Vagina (tissue), 2 donors: ENCODE data around the gene MAGOH.

ENCODE experiments used
- POLR2AphosphoS5 ChIP-seq, 2 donors: sonication (generic); formaldehyde crosslinking; IDR thresholded peaks; one replicate each; pipeline ENCODE4 v1.9.0; 2017; ENCODE audit warnings: antibody characterized with exemption in 2 of 2, mild to moderate bottlenecking in 2 of 2, low read depth in 1 of 2; ENCODE audit not compliant: insufficient read depth in 1 of 2
- TF ChIP-seq, protein P1 (sequence below), 3 experiments: fragments of 450-650 bp in 2 of 3; fragments of 200-600 bp in 1 of 3; sonication (generic) in 1 of 3; IDR thresholded peaks; one replicate each; pipeline ENCODE4 v1.5.1; 2017 to 2019; ENCODE audit warnings: antibody characterized with exemption in 3 of 3, mild to moderate bottlenecking in 2 of 3, moderate library complexity in 2 of 3

DNA sequence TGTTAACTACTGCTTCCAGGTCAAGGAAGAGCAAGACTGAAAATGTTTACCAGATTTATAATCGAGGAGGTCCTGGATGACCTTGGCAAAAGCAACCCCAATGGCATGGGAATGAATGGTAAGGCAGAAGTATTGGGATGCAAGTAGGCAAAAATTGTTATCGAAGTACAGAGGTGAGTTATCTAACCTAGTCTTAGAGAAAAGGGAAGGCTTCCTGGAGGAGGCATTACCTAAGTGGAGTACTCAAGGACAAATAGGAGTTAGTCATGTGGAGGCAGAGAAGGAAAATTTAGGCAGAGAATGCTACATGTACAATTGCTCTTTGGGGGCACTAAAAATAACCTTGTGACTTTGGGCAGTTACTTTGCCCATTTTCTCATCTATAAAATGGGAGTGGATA is 3.5 kb upstream of the MAGOH start:
- TF ChIP-seq, protein P1, sequence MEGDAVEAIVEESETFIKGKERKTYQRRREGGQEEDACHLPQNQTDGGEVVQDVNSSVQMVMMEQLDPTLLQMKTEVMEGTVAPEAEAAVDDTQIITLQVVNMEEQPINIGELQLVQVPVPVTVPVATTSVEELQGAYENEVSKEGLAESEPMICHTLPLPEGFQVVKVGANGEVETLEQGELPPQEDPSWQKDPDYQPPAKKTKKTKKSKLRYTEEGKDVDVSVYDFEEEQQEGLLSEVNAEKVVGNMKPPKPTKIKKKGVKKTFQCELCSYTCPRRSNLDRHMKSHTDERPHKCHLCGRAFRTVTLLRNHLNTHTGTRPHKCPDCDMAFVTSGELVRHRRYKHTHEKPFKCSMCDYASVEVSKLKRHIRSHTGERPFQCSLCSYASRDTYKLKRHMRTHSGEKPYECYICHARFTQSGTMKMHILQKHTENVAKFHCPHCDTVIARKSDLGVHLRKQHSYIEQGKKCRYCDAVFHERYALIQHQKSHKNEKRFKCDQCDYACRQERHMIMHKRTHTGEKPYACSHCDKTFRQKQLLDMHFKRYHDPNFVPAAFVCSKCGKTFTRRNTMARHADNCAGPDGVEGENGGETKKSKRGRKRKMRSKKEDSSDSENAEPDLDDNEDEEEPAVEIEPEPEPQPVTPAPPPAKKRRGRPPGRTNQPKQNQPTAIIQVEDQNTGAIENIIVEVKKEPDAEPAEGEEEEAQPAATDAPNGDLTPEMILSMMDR (IDR thresholded peaks at IDR 0.05): no peak
- TF ChIP-seq POLR2AphosphoS5 (IDR thresholded peaks at IDR 0.05; ENCODE audit: insufficient read depth in 1 of 2, low read depth in 1 of 2): no peak
